RKO (cell line): Measurements from ENCODE around the gene PLEKHA5.
A peak's percentile ranks its signal among the peaks of the same experiment; 100 is the strongest.

Experiments used
- DNase-seq: peaks from one replicate; pipeline ENCODE4 v3.0.0-alpha.2; 2016; ENCODE audit warnings: low spot score

Gene PLEKHA5

GRCh38 chr12:19130224-19131024, 891 bp downstream of the PLEKHA5 start:
- DNase-seq, result peak; percentile 19

GRCh38 chr12:19131025-19131444, 1.5 kb downstream of the PLEKHA5 start:
- DNase-seq, result peak; percentile 63

GRCh38 chr12:19138551-19138950, 9.0 kb downstream of the PLEKHA5 start:
- no peak for DNase-seq

GRCh38 chr12:19138956-19139355, 9.4 kb downstream of the PLEKHA5 start:
- DNase-seq, result no peak

- no peak for DNase-seq
Measured at GRCh38 chr12:19139615-19140194, 10.2 kb downstream of the PLEKHA5 start.

- no peak for DNase-seq
Measured at GRCh38 chr12:19140381-19141236, 11.1 kb downstream of the PLEKHA5 start.

- DNase-seq, result no peak
Measured at GRCh38 chr12:19142499-19142898, 13.0 kb downstream of the PLEKHA5 start.

GRCh38 chr12:19144287-19144686, 14.8 kb downstream of the PLEKHA5 start:
- DNase-seq, result no peak

- no peak for DNase-seq
Measured at GRCh38 chr12:19144985-19145384, 15.5 kb downstream of the PLEKHA5 start.

- DNase-seq, result no peak
Measured at GRCh38 chr12:19148860-19149259, 19.3 kb downstream of the PLEKHA5 start.

GRCh38 chr12:19150273-19150900, 20.9 kb downstream of the PLEKHA5 start:
- no peak for DNase-seq

GRCh38 chr12:19151298-19151697, 21.8 kb downstream of the PLEKHA5 start:
- no peak for DNase-seq

GRCh38 chr12:19153396-19153795, 23.9 kb downstream of the PLEKHA5 start:
- DNase-seq, result no peak

GRCh38 chr12:19154686-19155085, 25.2 kb downstream of the PLEKHA5 start:
- DNase-seq, result no peak

GRCh38 chr12:19155981-19156734, 26.6 kb downstream of the PLEKHA5 start:
- DNase-seq, result no peak

GRCh38 chr12:19158923-19159322, 29.4 kb downstream of the PLEKHA5 start:
- no peak for DNase-seq

GRCh38 chr12:19161216-19161615, 31.7 kb downstream of the PLEKHA5 start:
- DNase-seq, result no peak

GRCh38 chr12:19165451-19165850, 35.9 kb downstream of the PLEKHA5 start:
- DNase-seq, result no peak

- DNase-seq, result no peak
Measured at GRCh38 chr12:19166387-19166786, 36.9 kb downstream of the PLEKHA5 start.

GRCh38 chr12:19166956-19167355, 37.4 kb downstream of the PLEKHA5 start:
- DNase-seq, result no peak

- no peak for DNase-seq
Measured at GRCh38 chr12:19167708-19168107, 38.2 kb downstream of the PLEKHA5 start.

GRCh38 chr12:19168644-19169043, 39.1 kb downstream of the PLEKHA5 start:
- no peak for DNase-seq
